Glutamatergic neuron (in vitro differentiated cells): ENCODE data around the gene CCDC17. TPM values are rescaled to one million over a fixed set of nuclear protein-coding genes. Genes with fewer than 3 reads are reported as not detected.

Source experiments
- DNase-seq: peaks from one replicate; pipeline ENCODE4 v3.0.0; 2022
- H3K27ac Mint-ChIP-seq: one replicate; pipeline ENCODE4 v1.8.0; 2020; ENCODE audit warnings: mild to moderate bottlenecking, mixed read lengths, inconsistent platforms; ENCODE audit not compliant: unreplicated experiment
- H3K27me3 Mint-ChIP-seq: one replicate; pipeline ENCODE4 v1.8.0; 2020; ENCODE audit warnings: mild to moderate bottlenecking, moderate library complexity, mixed read lengths, inconsistent platforms; ENCODE audit not compliant: unreplicated experiment
- H3K36me3 Mint-ChIP-seq: one replicate; pipeline ENCODE4 v1.8.0; 2020; ENCODE audit warnings: mild to moderate bottlenecking, mixed read lengths, inconsistent platforms; ENCODE audit not compliant: unreplicated experiment
- H3K4me1 Mint-ChIP-seq: one replicate; pipeline ENCODE4 v1.8.0; 2020; ENCODE audit warnings: mild to moderate bottlenecking, low read depth, mixed read lengths, inconsistent platforms; ENCODE audit not compliant: unreplicated experiment
- H3K4me3 Mint-ChIP-seq: one replicate; pipeline ENCODE4 v1.8.0; 2020; ENCODE audit warnings: mild to moderate bottlenecking, mixed read lengths, inconsistent platforms; ENCODE audit not compliant: unreplicated experiment
- H3K9me3 Mint-ChIP-seq: one replicate; pipeline ENCODE4 v1.8.0; 2020; ENCODE audit warnings: mild to moderate bottlenecking, moderate library complexity, mixed read lengths, inconsistent platforms; ENCODE audit not compliant: unreplicated experiment
- total RNA-seq: library from RNA; stranded (reverse); fragmentation: NEBNext Ultra II Directional; extraction: Animal tissue kit (Norgen Biotek cat#: 25700); gene quantifications from one replicate; pipeline ENCODE4 v1.2.1, GENCODE V29; 2021; ENCODE audit not compliant: unreplicated experiment
- TF ChIP-seq, protein P1 (sequence below): fragments of 200-600 bp; sonication (generic); IDR thresholded peaks from one replicate; pipeline ENCODE4 v1.5.0; 2021; ENCODE audit not compliant: partially characterized antibody, unreplicated experiment

Gene CCDC17
- total RNA-seq, 1 donor from 2014 or later, result 3.8 TPM

DNA sequence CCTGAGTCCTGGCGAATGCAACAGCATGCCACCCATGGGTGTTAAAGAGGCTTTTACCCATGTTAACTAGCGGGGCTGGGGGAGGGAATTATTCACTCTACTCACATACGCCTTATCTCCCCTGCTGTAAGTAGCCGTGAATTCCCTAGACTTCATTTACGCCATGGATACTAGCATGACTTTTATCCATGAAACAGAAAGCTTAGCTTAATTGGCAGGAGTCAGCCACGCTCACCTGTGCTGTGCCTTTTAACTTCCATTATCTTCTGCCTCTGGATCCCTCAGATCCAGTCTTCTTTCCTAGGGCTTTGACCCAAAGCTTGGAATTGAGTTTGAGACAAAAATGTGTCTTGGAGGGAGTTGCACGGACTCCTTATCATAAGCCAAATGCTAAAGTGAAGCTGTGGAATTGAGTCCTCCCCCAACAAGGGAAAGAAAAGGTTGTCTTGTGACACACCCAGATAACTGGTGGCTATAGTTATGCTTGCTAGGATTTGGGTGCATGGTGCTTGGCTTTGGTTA lies 49.7 kb downstream of the CCDC17 start:
- Mint-ChIP-seq H3K27me3 (peaks cover 2% of the 10 kb centered on the region), H3K36me3 (no peaks in the 10 kb centered on the region), H3K27ac (no peak overlapping the region), H3K4me1 (peaks cover 1% of the 10 kb centered on the region), H3K9me3 (peaks cover 2% of the 10 kb centered on the region), H3K4me3 (no peak overlapping the region)
- TF ChIP-seq, protein P1, sequence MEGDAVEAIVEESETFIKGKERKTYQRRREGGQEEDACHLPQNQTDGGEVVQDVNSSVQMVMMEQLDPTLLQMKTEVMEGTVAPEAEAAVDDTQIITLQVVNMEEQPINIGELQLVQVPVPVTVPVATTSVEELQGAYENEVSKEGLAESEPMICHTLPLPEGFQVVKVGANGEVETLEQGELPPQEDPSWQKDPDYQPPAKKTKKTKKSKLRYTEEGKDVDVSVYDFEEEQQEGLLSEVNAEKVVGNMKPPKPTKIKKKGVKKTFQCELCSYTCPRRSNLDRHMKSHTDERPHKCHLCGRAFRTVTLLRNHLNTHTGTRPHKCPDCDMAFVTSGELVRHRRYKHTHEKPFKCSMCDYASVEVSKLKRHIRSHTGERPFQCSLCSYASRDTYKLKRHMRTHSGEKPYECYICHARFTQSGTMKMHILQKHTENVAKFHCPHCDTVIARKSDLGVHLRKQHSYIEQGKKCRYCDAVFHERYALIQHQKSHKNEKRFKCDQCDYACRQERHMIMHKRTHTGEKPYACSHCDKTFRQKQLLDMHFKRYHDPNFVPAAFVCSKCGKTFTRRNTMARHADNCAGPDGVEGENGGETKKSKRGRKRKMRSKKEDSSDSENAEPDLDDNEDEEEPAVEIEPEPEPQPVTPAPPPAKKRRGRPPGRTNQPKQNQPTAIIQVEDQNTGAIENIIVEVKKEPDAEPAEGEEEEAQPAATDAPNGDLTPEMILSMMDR, result no peak
- DNase-seq, result no peak

GRCh38 chr1:45573231-45573804 lies 50.5 kb downstream of the CCDC17 start:
- no peak overlapping the region for H3K27ac Mint-ChIP-seq
- H3K36me3 Mint-ChIP-seq, result no peaks in the 10 kb centered on the region
- peaks cover 4% of the 10 kb centered on the region for H3K27me3 Mint-ChIP-seq
- H3K4me1 Mint-ChIP-seq, result peaks cover 1% of the 10 kb centered on the region
- H3K9me3 Mint-ChIP-seq, result peaks cover 2% of the 10 kb centered on the region
- no peak for DNase-seq
- H3K4me3 Mint-ChIP-seq, result no peak overlapping the region
- TF ChIP-seq, protein P1, result no peak

- Mint-ChIP-seq H3K36me3 (no peaks in the 10 kb centered on the region), H3K4me1 (peaks cover 1% of the 10 kb centered on the region), H3K27ac (no peak overlapping the region), H3K4me3 (no peak overlapping the region), H3K9me3 (peaks cover 4% of the 10 kb centered on the region), H3K27me3 (peaks cover 4% of the 10 kb centered on the region)
- no peak for DNase-seq
- TF ChIP-seq, protein P1, result no peak
These were observed 53.2 kb downstream of the CCDC17 start for GRCh38 chr1:45570631-45571030.

Other genes with a start within 250 kb of the CCDC17 start
- gene TESK2, start 132.9 kb downstream of the CCDC17 start, total RNA-seq, result 3.3 TPM
- gene CCDC163, start 124.0 kb downstream of the CCDC17 start, total RNA-seq, result 9.8 TPM
- gene MMACHC, start 123.8 kb downstream of the CCDC17 start, total RNA-seq, result 2.5 TPM
- 1,754 TPM for gene PRDX1, start 102.2 kb downstream of the CCDC17 start, total RNA-seq
- gene AKR1A1, start 73.2 kb downstream of the CCDC17 start, total RNA-seq, result 182 TPM
- 139 TPM for gene NASP, start 40.0 kb downstream of the CCDC17 start, total RNA-seq
- 103 TPM for gene GPBP1L1, start 62.5 kb upstream of the CCDC17 start, total RNA-seq
- gene TMEM69, start 64.1 kb upstream of the CCDC17 start, total RNA-seq, result 20.6 TPM
- gene IPP, start 126.6 kb upstream of the CCDC17 start, total RNA-seq, result 20.3 TPM
- gene MAST2, start 179.6 kb upstream of the CCDC17 start, total RNA-seq, result 95.1 TPM